ENCODE results near the gene STARD9. TPM values are rescaled to one million over a fixed set of nuclear protein-coding genes. Genes with fewer than 3 reads are reported as not detected.
"Not testable (repeated sequence)": the region's sequence is repeated elsewhere in the genome, so short reads cannot be mapped to it uniquely, and the experiment has no call there.

Gene STARD9
- total RNA-seq, 2 donors from 2014 or later: 6.5 to 7.4 TPM

- DNase-seq (ENCODE audit: low spot score in 2 of 2) (no peak), ATAC-seq (no peak)
- no peaks in the 10 kb centered on the region for H3K36me3 Mint-ChIP-seq
- H3K27ac Mint-ChIP-seq: peak overlapping the region in 1 of 2 donors; percentile 69
- H3K9me3 Mint-ChIP-seq: no peaks in the 10 kb centered on the region
Measured at GRCh38 chr15:42744195-42744594, 168.8 kb downstream of the STARD9 start.

- Mint-ChIP-seq H3K9me3 (peaks cover 5 to 6% of the 10 kb centered on the region in 2 donors), H3K36me3 (peaks cover 23 to 32% of the 10 kb centered on the region in 2 donors), H3K27ac (no peak overlapping the region)
- ATAC-seq (no peak), DNase-seq (ENCODE audit: low spot score in 2 of 2) (no peak)
Measured at GRCh38 chr15:42749266-42749665, 173.9 kb downstream of the STARD9 start.

DNA sequence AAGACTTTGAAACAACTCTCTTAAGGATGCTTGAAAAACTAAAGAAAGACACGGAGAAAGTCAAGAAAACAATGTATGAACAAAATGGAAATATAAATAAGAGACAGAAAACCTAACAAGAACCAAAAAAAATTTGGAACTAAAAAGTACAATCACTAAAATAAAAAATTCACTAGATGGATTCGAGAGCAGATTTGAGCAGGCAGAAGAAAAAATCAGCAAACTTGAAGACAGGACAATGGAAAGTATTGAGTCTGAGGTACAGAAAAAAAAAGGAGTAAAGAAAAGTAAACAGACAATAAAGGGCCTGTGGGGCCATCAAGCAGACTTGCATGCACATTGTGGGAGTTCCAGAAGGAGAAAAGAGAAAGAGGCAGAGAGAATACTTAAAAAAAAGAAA lies 174.9 kb downstream of the STARD9 start:
- peaks cover 5 to 6% of the 10 kb centered on the region in 2 donors for H3K9me3 Mint-ChIP-seq
- DNase-seq (ENCODE audit: low spot score in 2 of 2) (no peak), ATAC-seq (no peak)
- H3K27ac Mint-ChIP-seq: no peak overlapping the region
- peaks cover 23 to 32% of the 10 kb centered on the region in 2 donors for H3K36me3 Mint-ChIP-seq

- no peak for DNase-seq (ENCODE audit: low spot score in 2 of 2)
- peaks cover 24 to 33% of the 10 kb centered on the region in 2 donors for H3K36me3 Mint-ChIP-seq
- H3K27ac Mint-ChIP-seq: no peak overlapping the region
- H3K9me3 Mint-ChIP-seq: peaks cover 11 to 22% of the 10 kb centered on the region in 2 donors
- no peak for ATAC-seq
Measured at GRCh38 chr15:42759093-42759492, 183.7 kb downstream of the STARD9 start.

- Mint-ChIP-seq H3K36me3 (peaks cover 35 to 42% of the 10 kb centered on the region in 2 donors), H3K9me3 (peaks cover 11 to 31% of the 10 kb centered on the region in 2 donors), H3K27ac (no peak overlapping the region)
- DNase-seq (ENCODE audit: low spot score in 2 of 2) (no peak), ATAC-seq (no peak)
Measured at GRCh38 chr15:42760759-42761158, 185.4 kb downstream of the STARD9 start.

DNA sequence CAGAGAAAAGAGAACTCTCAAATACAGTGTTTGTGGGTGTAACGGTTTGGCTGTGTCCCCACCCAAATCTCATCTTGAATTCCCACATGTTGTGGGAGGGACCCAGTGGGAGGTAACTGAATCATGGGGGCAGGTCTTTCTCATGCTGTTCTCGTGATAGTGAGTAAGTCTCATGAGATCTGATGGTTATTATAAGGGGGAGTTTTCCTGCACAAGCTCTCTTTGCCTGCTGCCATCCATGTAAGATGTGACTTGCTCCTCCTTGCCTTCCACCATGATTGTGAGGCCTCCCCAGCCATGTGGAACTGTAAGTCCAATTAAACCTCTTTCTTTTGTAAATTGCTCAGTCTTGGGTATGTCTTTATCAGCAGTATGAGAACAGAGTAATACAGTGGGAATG lies 186.4 kb downstream of the STARD9 start:
- H3K27ac Mint-ChIP-seq; ATAC-seq; DNase-seq (ENCODE audit: low spot score in 2 of 2): not testable (repeated sequence)
- peaks cover 14 to 38% of the 10 kb centered on the region in 2 donors for H3K9me3 Mint-ChIP-seq
- H3K36me3 Mint-ChIP-seq: peaks cover 45 to 50% of the 10 kb centered on the region in 2 donors

- Mint-ChIP-seq H3K36me3 (peaks cover 59 to 63% of the 10 kb centered on the region in 2 donors), H3K9me3 (peaks cover 22 to 42% of the 10 kb centered on the region in 2 donors)
- not testable (repeated sequence) for ATAC-seq; H3K27ac Mint-ChIP-seq; DNase-seq (ENCODE audit: low spot score in 2 of 2)
Measured at GRCh38 chr15:42764154-42764731, 188.8 kb downstream of the STARD9 start.

DNA sequence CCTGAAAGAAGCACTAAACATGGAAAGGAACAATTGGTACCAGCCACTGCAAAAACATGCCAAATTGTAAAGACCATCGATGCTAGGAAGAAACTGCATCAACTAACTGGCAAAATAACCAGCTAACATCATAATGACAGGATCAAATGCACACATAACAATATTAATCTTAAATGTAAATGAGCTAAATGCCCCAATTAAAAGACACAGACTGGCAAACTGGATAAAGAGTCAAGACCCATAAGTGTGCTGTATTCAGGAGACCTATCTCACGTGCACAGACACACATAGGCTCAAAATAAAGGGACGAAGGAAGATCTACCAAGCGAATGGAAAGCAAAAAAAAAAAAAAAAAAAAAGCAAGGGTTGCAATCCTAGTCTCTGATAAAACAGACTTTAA lies 190.7 kb downstream of the STARD9 start:
- not testable (repeated sequence) for H3K27ac Mint-ChIP-seq; ATAC-seq; DNase-seq (ENCODE audit: low spot score in 2 of 2)
- Mint-ChIP-seq H3K9me3 (peaks cover 16 to 36% of the 10 kb centered on the region in 2 donors), H3K36me3 (peaks cover 55% of the 10 kb centered on the region in 2 donors)

Other genes with a start within 250 kb of the STARD9 start
- 1 to 10 TPM; 1.0 to 4.3 TPM for gene CAPN3, start 216.1 kb upstream of the STARD9 start, total RNA-seq
- gene ZNF106, start 84.5 kb upstream of the STARD9 start, total RNA-seq: 10 to 100 TPM; 58.5 to 62.8 TPM
- 10 to 100 TPM; 66.7 to 68.6 TPM for gene SNAP23, start 80.0 kb upstream of the STARD9 start, total RNA-seq
- gene LRRC57, start 26.8 kb upstream of the STARD9 start, total RNA-seq: 10 to 100 TPM; 16.1 to 29.6 TPM
- 10 to 100 TPM; 37.2 to 87.9 TPM for gene HAUS2, start 26.8 kb upstream of the STARD9 start, total RNA-seq
- gene CDAN1, start 161.5 kb downstream of the STARD9 start, total RNA-seq: 10 to 100 TPM; 17.5 to 27.0 TPM

Measured in activated naive CD4-positive, alpha-beta T cell treated with anti-CD3 and anti-CD28 coated beads, Interleukin-2, amount 50 U/mL, for 72 hours (primary cell).